Activated CD8-positive, alpha-beta T cell treated with anti-CD3 and anti-CD28 coated beads, Interleukin-2, amount 10 ng/mL, durations not matched to agents 7 days and 5 days (primary cell): Measurements from ENCODE around the gene TMEM145. TPM values are rescaled to one million over a fixed set of nuclear protein-coding genes. Genes with fewer than 3 reads are reported as not detected.
A peak's percentile ranks its signal among the peaks of the same experiment; 100 is the strongest.

ENCODE experiments used
- ATAC-seq: fragments of 150-1000 bp; cut with Tn5 transposase; one replicate; pipeline ENCODE4 v1.10.0; 2021; ENCODE audit warnings: moderate library complexity
- CTCF ChIA-PET: fragments of 350-600 bp; sonication (Branson Sonifier 250); formaldehyde crosslinking; loops from one replicate; lab custom pipeline; 2021; ENCODE audit warnings: antibody characterized with exemption; lab: Charles Lee
- POLR2A ChIA-PET: fragments of 350-600 bp; sonication (Branson Sonifier 250); formaldehyde crosslinking; loops from one replicate; lab custom pipeline; 2021; ENCODE audit warnings: antibody characterized with exemption; lab: Charles Lee
- DNase-seq: peaks from one replicate; pipeline ENCODE4 v3.0.0-alpha.2; 2020
- H3K27ac Mint-ChIP-seq: one replicate; pipeline ENCODE4 v1.8.0; 2021; ENCODE audit warnings: mild to moderate bottlenecking, mixed read lengths
- H3K27me3 Mint-ChIP-seq: one replicate; pipeline ENCODE4 v1.8.0; 2021; ENCODE audit warnings: low read depth, mixed read lengths
- H3K36me3 Mint-ChIP-seq: one replicate; pipeline ENCODE4 v1.8.0; 2021; ENCODE audit warnings: low read depth, mixed read lengths
- H3K4me1 Mint-ChIP-seq: one replicate; pipeline ENCODE4 v1.8.0; 2021; ENCODE audit warnings: low read depth, mixed read lengths
- H3K4me3 Mint-ChIP-seq: one replicate; pipeline ENCODE4 v1.8.0; 2021; ENCODE audit warnings: mild to moderate bottlenecking, mixed read lengths
- H3K9me3 Mint-ChIP-seq: one replicate; pipeline ENCODE4 v1.8.0; 2022; ENCODE audit warnings: mixed read lengths; ENCODE audit not compliant: insufficient read depth
- total RNA-seq, 2 experiments: library from RNA; stranded (reverse); gene quantifications; one replicate each; pipeline ENCODE4 v1.2.3, GENCODE V29; 2021

TMEM145 gene
- total RNA-seq, 2 experiments from 2014 or later, result 0.37 TPM; not detected in 1

DNA sequence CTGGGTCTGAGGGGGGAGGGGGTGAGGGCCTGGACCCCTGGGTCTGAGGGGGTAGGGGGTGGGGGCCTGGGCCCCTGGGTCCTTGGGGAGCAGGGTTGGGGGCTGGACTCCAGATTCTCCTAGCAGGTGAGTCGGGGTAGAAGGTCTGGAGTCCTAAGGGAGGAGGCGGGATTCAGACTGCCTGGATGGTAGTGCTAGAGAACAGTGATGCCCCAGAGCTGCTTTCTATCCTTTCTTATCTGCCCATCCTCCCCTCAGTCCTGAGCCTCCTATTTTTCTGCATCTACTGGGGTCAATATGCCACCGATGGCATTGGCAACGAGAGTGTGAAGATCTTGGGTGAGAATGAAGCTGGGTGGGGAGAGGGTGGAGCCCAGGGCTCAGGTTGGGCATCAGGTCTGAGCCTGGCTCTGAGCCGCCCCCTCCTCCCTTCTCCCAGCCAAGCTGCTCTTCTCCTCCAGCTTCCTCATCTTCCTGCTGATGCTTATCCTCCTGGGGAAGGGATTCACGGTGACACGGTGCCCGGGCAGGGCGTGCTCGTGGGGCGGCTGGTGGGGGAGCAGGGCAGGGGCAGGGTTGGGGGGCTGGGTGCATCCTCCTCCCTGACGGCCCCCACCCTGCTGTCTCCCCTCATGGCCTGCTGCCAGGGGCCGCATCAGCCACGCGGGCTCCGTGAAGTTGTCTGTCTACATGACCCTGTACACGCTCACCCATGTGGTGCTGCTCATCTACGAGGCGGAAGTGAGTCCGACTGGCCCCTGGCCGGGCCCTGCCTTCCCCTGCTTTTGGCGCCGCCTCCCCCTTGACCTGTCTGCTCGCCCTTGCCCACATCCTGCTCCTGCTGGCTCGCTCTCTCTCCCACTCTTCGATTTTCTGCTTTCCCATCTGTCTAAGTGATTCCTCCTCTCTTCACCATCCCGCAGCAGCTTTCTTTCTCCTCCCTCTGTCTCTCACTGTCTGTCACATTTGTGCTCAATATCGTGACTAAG, 3.4 kb downstream of the TMEM145 start:
- DNase-seq (no peak), ATAC-seq (peak; percentile 42)
- H3K4me1 Mint-ChIP-seq, result peaks cover 26% of the 10 kb centered on the region
- H3K36me3 Mint-ChIP-seq, result no peaks in the 10 kb centered on the region
- POLR2A ChIA-PET, result interaction anchor here (0.6 kb wide), 1 partner anchor 136 kb away, joined by 3 read pairs; no protein-coding TSS in a partner anchor
- peaks cover 30% of the 10 kb centered on the region for H3K27me3 Mint-ChIP-seq
- no peaks in the 10 kb centered on the region for H3K9me3 Mint-ChIP-seq
- H3K4me3 Mint-ChIP-seq, result no peak overlapping the region
- peak overlapping the region; percentile 72 for H3K27ac Mint-ChIP-seq
- CTCF ChIA-PET, result interaction anchor here (1.5 kb wide), 1 partner anchor 18 kb away, joined by 3 read pairs; no protein-coding TSS in a partner anchor

DNA sequence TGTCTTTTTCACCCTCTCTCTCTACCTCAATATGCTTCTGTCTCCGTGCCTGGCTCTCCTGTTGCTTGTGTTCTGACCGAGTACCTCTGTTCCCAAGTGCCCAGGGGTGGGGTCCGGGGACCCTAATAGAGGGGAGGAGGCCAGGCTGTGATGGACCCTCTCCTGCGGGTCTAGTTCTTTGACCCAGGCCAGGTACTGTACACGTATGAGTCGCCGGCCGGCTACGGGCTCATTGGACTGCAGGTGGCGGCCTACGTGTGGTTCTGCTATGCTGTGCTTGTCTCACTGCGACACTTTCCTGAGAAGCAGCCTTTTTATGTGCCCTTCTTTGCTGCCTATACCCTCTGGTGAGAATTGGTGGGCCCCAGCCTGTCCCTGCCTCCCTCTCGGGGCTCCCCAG, 4.4 kb downstream of the TMEM145 start:
- Mint-ChIP-seq H3K9me3 (no peaks in the 10 kb centered on the region), H3K27me3 (peaks cover 29% of the 10 kb centered on the region), H3K27ac (no peak overlapping the region), H3K4me1 (peaks cover 24% of the 10 kb centered on the region), H3K4me3 (no peak overlapping the region), H3K36me3 (no peaks in the 10 kb centered on the region)
- CTCF ChIA-PET, result no interaction called here
- POLR2A ChIA-PET, result no interaction called here
- DNase-seq (no peak), ATAC-seq (no peak)

DNA sequence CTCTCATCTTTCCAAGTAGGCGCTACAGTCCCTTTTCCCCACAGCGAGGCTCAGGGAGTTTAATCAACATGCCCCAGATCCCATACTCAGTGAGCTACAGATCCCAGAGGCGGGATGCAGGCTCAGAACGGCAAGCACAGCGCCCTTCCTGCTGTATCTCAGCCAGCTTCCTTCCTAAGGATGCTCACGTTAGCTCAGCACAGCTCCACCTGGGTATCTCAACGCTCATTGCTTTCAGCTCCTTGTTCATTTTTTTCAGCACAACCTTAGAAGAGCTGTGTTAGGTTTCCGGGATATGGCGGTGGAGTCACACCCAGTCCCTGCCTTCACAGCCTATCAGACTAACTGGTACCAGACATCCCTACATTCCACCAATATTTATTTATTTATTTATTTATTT, 9.2 kb downstream of the TMEM145 start:
- Mint-ChIP-seq H3K4me1 (peaks cover 28% of the 10 kb centered on the region), H3K36me3 (peaks cover 3% of the 10 kb centered on the region), H3K9me3 (no peaks in the 10 kb centered on the region), H3K27me3 (peaks cover 24% of the 10 kb centered on the region), H3K27ac (no peak overlapping the region), H3K4me3 (no peak overlapping the region)
- ChIA-PET POLR2A (interaction anchor here (1.1 kb wide), 1 partner anchor 75 kb away, joined by 3 read pairs; no protein-coding TSS in a partner anchor), CTCF (interaction anchor here (0.6 to 1.9 kb wide), 3 partner anchors 22 to 190 kb away, joined by 3 to 10 read pairs (median 3); partner anchors contain the start of gene POU2F2)
- DNase-seq (no peak), ATAC-seq (no peak)

DNA sequence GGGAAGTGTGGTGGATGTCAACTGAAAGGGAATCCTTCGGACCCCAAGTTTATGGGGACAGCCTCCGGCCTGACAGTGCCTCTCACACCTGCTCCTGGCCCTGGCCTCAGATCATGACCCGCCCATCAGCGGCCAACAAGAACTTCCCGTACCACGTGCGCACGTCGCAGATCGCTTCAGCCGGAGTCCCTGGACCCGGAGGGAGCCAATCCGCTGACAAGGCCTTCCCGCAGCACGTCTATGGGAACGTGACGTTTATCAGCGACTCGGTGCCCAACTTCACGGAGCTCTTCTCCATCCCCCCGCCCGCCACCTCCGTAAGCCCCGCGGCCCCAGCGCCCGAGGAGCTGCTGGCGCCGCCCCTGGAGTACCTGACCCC, 10.4 kb downstream of the TMEM145 start:
- Mint-ChIP-seq H3K4me3 (peak overlapping the region; percentile 3), H3K27me3 (peaks cover 24% of the 10 kb centered on the region), H3K4me1 (peaks cover 23% of the 10 kb centered on the region), H3K9me3 (no peaks in the 10 kb centered on the region), H3K27ac (no peak overlapping the region), H3K36me3 (peaks cover 3% of the 10 kb centered on the region)
- CTCF ChIA-PET, result interaction anchor here (1.3 to 1.9 kb wide), 3 partner anchors 15 to 191 kb away, joined by 3 to 10 read pairs (median 5); partner anchors contain the start of gene POU2F2
- ATAC-seq (no peak), DNase-seq (no peak)
- POLR2A ChIA-PET, result no interaction called here

DNA sequence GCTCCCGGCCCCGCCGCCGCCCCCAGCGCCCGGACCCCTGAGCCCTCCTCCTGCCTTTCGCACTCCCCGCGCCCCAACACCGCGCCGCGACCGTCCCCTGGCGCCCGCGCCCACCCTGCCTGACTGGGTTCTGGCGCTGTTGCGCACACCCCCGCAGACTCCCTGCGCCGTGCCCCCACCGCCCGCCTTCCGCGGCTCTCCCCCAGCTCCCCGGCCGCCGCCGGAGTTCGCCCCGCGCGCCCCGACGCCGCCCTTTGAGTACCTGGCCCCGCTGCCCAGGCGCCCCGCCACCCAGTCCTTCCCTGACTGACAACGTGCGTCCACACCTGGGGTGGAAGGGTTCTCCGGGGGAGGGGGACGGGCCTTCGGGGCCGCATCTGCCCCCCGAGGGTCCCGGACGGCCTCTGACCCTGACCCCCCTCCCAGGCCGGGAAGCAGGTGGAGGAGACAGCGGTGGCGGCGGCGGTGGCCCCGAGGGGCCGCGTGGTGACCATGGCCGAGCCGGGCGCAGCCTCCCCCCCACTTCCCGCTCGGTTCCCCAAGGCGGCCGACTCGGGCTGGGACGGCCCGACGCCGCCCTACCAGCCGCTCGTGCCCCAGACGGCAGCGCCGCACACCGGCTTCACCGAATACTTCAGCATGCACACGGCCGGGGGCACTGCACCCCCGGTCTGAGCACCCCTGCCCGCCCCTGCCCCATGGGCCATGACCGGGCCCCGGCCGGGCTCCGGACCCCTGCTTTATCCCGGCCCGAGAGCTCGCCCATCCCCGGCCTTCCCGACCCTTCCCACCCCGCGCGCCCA, 10.9 kb downstream of the TMEM145 start:
- ChIA-PET POLR2A (no interaction called here), CTCF (interaction anchor here (1.2 to 1.4 kb wide), 3 partner anchors 15 to 213 kb away, joined by 3 to 5 read pairs (median 4); no protein-coding TSS in a partner anchor)
- Mint-ChIP-seq H3K9me3 (no peaks in the 10 kb centered on the region), H3K4me1 (peaks cover 23% of the 10 kb centered on the region), H3K4me3 (no peak overlapping the region), H3K36me3 (peaks cover 3% of the 10 kb centered on the region), H3K27me3 (peaks cover 24% of the 10 kb centered on the region), H3K27ac (no peak overlapping the region)
- DNase-seq (no peak), ATAC-seq (no peak)

DNA sequence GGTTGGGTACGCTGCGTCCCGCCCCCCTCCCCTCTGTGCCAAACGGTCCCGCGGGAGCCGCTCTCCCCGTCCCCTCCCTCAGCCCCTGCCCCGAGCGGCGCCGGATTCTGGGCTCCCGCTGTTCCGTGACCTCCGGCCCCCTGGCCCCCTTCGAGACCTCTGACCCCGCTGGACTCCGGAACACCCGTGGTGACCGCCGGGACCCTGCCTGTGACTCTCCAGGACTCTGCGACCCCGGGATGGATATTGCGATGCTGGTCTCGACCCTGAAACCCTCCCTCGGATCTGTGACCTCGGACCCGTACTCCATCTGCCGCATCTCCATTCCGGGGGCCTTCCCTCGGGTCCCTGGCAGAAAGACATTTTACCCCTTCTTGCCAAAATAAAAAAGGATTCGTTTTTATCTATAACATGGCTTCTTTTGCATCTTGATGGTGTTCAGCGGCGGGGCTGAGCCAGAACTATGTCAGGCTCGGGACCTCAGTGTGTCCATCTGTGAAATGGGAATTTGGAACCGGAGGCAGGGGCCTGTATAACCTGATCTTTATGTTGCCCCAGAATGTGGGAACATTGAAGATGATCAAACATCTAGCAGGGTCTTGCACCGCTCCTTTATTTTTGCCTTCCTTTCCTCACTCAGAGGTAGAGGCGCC, 11.7 kb downstream of the TMEM145 start:
- ChIA-PET POLR2A (no interaction called here), CTCF (interaction anchor here (1.2 kb wide), 1 partner anchor 214 kb away, joined by 4 read pairs; no protein-coding TSS in a partner anchor)
- Mint-ChIP-seq H3K4me3 (peak overlapping the region; percentile 84), H3K27ac (peak overlapping the region; percentile 82), H3K9me3 (no peaks in the 10 kb centered on the region), H3K27me3 (peaks cover 24% of the 10 kb centered on the region), H3K36me3 (peaks cover 3% of the 10 kb centered on the region), H3K4me1 (peaks cover 23% of the 10 kb centered on the region)
- DNase-seq, result no peak
- ATAC-seq, result no peak

DNA sequence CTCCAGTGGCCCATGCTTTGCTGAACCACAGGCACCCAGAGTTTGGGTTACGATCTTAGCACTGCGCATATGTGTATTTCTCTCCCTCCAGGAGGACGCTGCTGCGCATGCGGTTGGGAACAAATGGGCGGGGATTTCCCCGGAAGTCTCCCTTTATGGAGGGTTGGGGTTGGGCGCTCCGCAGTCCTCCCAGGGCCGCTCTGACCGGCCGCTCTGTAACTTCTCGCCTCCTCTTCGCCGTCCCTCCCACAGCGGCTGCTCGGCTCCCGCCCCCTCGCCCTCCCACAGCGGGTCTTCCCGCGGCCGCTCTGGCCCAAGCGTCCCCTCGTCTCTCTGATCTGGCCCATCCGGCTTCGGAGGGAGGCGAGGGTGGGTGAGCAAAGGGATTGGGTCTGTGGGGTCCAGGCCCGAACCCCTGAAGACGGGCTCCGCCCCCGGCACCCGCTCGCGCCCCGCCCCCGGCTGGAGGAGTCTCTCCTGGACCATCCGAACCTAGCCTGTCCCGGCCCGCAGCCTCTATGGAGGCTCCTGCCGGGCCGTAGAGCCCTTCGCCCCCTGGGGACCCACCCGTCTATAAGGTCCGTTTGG, 12.3 kb downstream of the TMEM145 start, which contains the start of gene MEGF8:
Gene MEGF8 (plus strand): TSS at position 328 of the 588 bp plus-strand sequence. CDS start 609 bp downstream, outside the sequence.
- Mint-ChIP-seq H3K27me3 (peaks cover 24% of the 10 kb centered on the region), H3K9me3 (no peaks in the 10 kb centered on the region), H3K27ac (peak within 1 kb of the TSS; percentile 82), H3K4me3 (peak within 1 kb of the TSS; percentile 84), H3K36me3 (peaks cover 3% of the 10 kb centered on the region), H3K4me1 (peaks cover 23% of the 10 kb centered on the region)
- DNase-seq, result peak; percentile 99
- ChIA-PET POLR2A (no interaction called here), CTCF (no interaction called here)
- peak; percentile 96 for ATAC-seq

DNA sequence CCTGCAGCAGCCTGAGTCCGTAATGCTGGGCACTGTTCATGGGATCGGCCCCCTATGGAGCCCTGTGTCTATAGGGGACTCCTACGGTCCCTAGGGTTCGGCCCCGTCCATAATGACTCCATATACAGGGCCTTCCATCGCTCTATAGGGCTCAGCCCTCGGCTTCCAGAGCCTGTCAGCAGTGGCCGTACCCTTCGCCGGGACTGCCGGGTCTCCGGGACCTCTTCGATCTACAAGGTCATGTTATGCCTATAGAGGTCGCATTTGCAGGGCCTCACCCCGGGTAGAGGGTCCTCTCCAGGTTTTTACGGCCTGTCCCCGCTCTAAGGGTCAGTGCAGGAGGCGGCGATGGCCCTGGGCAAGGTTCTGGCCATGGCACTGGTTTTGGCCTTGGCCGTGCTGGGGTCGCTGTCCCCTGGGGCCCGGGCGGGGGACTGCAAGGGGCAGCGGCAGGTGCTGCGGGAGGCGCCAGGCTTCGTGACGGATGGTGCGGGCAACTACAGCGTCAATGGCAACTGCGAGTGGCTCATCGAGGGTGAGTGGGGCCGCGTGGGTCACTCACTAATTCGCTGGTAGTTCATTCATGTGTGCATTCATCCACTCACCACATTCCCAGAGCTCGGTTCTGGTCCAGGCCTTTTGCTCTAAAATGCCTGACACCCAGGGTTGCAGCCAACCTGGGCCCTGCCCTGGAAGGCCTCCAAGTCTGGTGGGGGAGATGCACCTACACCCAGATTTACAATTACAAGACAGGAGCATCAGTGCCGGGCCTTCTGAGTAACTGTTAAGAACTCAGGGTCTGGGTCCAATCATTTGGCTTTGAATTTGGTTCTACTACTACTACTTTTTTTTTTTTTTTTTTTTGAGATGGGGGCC, 13.0 kb downstream of the TMEM145 start:
- ChIA-PET POLR2A (interaction anchor here (1.0 kb wide), 1 partner anchor 250 kb away, joined by 3 read pairs; the partner anchor contains the start of gene ZNF574), CTCF (no interaction called here)
- DNase-seq, result peak; percentile 39
- H3K36me3 Mint-ChIP-seq, result peaks cover 3% of the 10 kb centered on the region
- peak overlapping the region; percentile 82 for H3K27ac Mint-ChIP-seq
- peaks cover 24% of the 10 kb centered on the region for H3K27me3 Mint-ChIP-seq
- no peaks in the 10 kb centered on the region for H3K9me3 Mint-ChIP-seq
- H3K4me1 Mint-ChIP-seq, result peaks cover 23% of the 10 kb centered on the region
- H3K4me3 Mint-ChIP-seq, result peak overlapping the region; percentile 84
- ATAC-seq, result peak; percentile 29

DNA sequence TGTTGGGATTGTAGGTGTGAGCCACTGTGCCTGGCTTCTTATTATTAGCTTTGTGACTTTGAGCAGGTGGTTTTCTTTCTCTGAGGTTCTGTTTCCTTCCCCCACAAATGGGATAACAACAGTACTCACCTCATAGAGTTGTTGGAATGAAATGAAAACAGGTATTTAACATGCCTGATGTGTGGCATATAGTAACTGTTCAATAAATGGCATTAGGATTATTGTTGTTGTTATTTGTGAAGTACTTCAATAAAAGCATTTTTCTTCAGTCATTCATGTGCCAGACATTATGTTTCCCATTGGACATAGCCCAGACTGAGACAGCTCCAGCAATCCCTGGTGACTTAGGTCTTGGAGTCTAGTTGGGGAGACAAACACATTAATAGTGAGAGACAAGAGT, 13.9 kb downstream of the TMEM145 start:
- Mint-ChIP-seq H3K9me3 (no peaks in the 10 kb centered on the region), H3K27ac (no peak overlapping the region), H3K4me1 (peaks cover 23% of the 10 kb centered on the region), H3K4me3 (peak overlapping the region; percentile 84), H3K27me3 (peaks cover 21% of the 10 kb centered on the region), H3K36me3 (peaks cover 3% of the 10 kb centered on the region)
- ATAC-seq (no peak), DNase-seq (no peak)
- POLR2A ChIA-PET, result interaction anchor here (1.0 kb wide), 1 partner anchor 251 kb away, joined by 3 read pairs; the partner anchor contains the start of gene ZNF574
- CTCF ChIA-PET, result interaction anchor here (0.7 to 0.8 kb wide), 2 partner anchors 48 to 54 kb away, joined by 3 read pairs; no protein-coding TSS in a partner anchor

DNA sequence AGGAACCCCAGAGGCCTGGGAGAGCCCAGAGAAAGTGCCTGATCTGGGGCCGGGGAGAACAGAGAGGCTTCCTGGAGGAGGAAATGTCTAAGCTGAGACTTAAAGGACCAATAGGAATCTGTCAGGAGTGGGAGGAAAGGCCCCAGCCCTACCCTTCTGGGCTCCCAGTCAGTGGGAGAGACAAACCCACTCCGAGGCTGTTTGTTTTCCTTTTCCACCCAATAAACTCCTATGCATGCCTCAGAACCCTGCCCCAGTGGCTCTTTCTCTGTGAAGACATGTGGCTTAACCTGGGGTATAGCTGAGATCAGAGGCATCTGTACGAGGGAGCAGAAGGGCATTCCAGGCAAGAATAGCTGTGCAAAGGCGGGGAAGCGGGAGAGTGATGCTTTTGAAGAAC, 14.3 kb downstream of the TMEM145 start:
- ChIA-PET CTCF (interaction anchor here (0.7 to 1.2 kb wide), 4 partner anchors 49 to 219 kb away, joined by 3 to 5 read pairs (median 3); no protein-coding TSS in a partner anchor), POLR2A (interaction anchor here (0.8 to 1.0 kb wide), 2 partner anchors 43 to 251 kb away, joined by 3 read pairs; partner anchors contain the start of gene ZNF574)
- H3K4me3 Mint-ChIP-seq, result no peak overlapping the region
- no peak overlapping the region for H3K27ac Mint-ChIP-seq
- H3K27me3 Mint-ChIP-seq, result peaks cover 17% of the 10 kb centered on the region
- peaks cover 3% of the 10 kb centered on the region for H3K36me3 Mint-ChIP-seq
- no peaks in the 10 kb centered on the region for H3K9me3 Mint-ChIP-seq
- ATAC-seq (no peak), DNase-seq (no peak)
- peaks cover 23% of the 10 kb centered on the region for H3K4me1 Mint-ChIP-seq
